Measurements from ENCODE around the gene RNF4.

RNF4 gene

DNA sequence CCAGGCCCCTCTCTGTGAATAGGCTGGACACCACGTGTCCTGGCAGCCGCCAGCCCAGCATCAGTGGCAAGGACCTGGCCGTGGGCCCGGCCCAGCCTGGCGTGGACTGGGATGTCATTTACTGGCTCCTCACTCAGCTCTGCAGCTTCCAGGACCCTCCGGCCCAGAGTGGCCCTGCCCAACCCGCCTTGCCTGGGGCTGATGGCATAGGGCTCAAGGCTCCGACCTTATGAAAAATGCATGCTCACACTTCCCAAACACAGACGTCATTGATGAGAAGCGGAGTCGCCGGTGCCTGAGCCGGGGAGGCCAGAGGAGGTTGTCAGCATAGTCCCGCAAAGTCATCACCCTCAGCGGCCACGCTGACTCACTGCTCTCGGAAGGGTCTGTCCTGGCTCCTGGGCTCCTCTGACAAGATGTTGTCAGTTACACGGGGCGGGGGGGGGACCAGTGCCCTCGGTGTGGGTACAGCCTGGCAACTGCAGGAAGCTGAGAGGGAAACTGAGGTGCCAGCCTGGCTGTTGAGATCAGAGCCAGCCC, 35.8 kb upstream of the RNF4 start:
- no peaks in the 10 kb centered on the region for H3K9me3 ChIP-seq (ENCODE audit: control insufficient read depth, insufficient read depth, low read length)
- H3K36me3 ChIP-seq (ENCODE audit: insufficient read depth, low read length), result no peaks in the 10 kb centered on the region
- no peak overlapping the region for H3K9ac ChIP-seq (ENCODE audit: low read depth, low read length)
- peaks cover 3% of the 10 kb centered on the region; the same call in 1 of the 2 replicates for H3K4me1 ChIP-seq (ENCODE audit: insufficient read depth, low read length)

DNA sequence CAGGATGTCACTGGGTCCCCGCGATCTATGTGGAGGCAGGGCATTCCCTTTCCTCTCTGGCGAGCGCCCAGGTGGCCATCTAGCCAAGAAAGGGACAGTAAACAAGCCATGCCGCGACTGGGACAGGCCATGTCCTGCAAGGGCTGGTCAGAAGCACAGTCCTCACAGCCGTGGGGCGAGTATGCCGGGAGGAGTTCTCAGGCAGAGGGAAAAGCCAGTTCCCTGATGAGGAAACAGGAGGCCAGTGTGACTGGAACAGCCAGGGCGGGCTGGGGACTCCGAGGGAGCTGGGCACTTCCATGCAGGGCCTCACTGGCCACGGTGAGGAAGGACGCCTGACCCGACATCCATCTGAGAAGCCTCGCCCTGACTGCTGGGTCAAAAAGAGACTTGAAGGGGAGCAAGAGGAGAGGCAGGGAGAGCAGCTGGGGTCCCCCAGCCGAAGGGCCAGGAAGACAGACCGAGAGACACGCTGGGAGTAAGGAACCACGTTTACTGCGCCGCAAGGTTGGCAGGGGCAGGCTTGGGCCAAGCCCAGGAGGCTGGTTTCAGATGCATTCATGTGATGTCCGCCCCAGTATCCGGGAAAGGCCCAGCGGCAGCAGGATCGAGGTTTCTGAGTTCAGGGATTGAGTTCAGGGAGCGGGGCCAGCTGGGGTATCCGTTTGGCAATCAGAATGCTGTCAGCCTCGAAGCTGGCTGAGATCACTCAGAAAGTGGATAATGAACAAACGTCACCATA, 35.1 kb upstream of the RNF4 start:
- Histone ChIP-seq H3K9ac (ENCODE audit: low read depth, low read length) (no peak overlapping the region), H3K36me3 (ENCODE audit: insufficient read depth, low read length) (no peaks in the 10 kb centered on the region), H3K4me1 (ENCODE audit: insufficient read depth, low read length) (peaks cover 3% of the 10 kb centered on the region; the same call in 1 of the 2 replicates), H3K9me3 (ENCODE audit: control insufficient read depth, insufficient read depth, low read length) (no peaks in the 10 kb centered on the region)

DNA sequence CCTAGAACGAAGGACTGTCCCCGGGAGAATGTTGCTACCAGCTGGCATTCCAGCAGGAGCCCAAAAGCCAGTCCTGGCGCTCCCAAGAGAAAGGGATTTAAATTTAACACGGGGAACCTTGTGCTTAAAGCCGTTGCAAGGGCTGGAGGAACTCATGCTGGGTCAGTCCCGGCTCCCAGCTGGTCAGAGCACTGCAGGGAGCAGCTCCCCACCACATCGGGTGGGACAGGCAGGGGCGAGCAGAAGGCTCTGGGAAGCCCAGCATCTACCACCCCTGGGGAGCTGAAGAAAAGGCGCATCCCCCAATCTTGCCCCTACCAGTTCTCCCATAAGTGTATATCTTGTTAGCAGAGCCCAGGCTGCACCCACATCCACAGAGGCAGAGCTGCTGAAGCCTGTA, 34.5 kb upstream of the RNF4 start:
- no peaks in the 10 kb centered on the region for H3K9me3 ChIP-seq (ENCODE audit: control insufficient read depth, insufficient read depth, low read length)
- peaks cover 3% of the 10 kb centered on the region; the same call in 1 of the 2 replicates for H3K4me1 ChIP-seq (ENCODE audit: insufficient read depth, low read length)
- H3K36me3 ChIP-seq (ENCODE audit: insufficient read depth, low read length), result no peaks in the 10 kb centered on the region
- no peak overlapping the region for H3K9ac ChIP-seq (ENCODE audit: low read depth, low read length)

DNA sequence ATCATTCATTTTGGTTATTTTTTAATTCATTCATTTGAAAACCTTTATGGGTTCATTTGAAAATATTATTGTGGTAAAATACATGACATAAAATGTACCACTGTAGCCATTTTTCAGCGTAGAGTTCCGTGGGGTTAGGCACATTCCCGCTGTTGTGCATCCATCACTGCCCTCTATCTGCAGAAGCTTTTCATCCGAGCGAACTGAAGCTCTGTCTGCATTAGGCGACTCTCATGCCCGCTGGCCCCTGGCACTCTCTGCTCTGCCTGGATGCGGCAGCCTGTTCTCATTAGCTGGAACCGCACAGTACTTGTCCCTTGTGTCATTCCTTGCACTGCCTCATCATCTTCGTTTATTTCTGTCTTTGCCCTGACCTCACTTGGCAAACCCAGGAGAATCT, 32.6 kb upstream of the RNF4 start:
- H3K9ac ChIP-seq (ENCODE audit: low read depth, low read length), result no peak overlapping the region
- no peaks in the 10 kb centered on the region for H3K36me3 ChIP-seq (ENCODE audit: insufficient read depth, low read length)
- no peaks in the 10 kb centered on the region for H3K9me3 ChIP-seq (ENCODE audit: control insufficient read depth, insufficient read depth, low read length)
- peaks cover 3% of the 10 kb centered on the region; the same call in 1 of the 2 replicates for H3K4me1 ChIP-seq (ENCODE audit: insufficient read depth, low read length)

DNA sequence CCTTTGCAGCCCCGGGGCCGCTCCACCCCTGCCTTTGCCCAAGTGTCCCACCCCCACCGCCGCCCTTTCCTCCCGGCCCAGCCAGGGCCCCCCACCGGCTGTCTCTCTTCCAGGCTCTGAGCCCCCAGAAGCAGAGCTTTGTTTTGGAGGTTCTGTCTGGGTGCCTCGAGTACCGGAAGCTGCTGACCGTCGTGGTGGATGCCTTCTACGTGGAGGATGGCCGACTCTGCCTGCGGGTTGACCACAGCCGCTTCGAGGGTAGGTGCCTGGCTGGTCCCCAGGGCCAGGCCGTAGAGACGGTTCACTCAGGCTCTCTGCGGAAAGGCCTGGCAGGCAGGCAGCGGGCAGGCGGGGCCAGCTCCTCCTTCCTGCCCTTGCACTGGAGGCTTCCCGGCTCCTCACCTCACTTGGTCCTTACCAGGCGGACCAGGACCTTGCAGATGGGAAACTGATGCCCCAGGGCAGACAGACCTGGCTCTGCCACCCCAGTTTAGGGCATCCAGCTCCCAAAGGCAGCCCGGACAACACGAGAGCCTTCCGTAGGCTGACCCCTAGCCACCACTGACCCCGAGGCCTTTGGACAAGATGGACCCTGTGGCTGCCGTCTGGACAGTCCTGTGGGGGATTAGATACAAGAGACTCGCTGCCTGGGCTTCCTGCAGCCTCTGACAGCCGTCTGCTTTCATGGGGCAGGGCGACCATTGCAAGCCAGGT, 32.0 kb upstream of the RNF4 start:
- Histone ChIP-seq H3K9ac (ENCODE audit: low read depth, low read length) (no peak overlapping the region), H3K9me3 (ENCODE audit: control insufficient read depth, insufficient read depth, low read length) (no peaks in the 10 kb centered on the region), H3K36me3 (ENCODE audit: insufficient read depth, low read length) (no peaks in the 10 kb centered on the region), H3K4me1 (ENCODE audit: insufficient read depth, low read length) (peaks cover 3% of the 10 kb centered on the region; the same call in 1 of the 2 replicates)

DNA sequence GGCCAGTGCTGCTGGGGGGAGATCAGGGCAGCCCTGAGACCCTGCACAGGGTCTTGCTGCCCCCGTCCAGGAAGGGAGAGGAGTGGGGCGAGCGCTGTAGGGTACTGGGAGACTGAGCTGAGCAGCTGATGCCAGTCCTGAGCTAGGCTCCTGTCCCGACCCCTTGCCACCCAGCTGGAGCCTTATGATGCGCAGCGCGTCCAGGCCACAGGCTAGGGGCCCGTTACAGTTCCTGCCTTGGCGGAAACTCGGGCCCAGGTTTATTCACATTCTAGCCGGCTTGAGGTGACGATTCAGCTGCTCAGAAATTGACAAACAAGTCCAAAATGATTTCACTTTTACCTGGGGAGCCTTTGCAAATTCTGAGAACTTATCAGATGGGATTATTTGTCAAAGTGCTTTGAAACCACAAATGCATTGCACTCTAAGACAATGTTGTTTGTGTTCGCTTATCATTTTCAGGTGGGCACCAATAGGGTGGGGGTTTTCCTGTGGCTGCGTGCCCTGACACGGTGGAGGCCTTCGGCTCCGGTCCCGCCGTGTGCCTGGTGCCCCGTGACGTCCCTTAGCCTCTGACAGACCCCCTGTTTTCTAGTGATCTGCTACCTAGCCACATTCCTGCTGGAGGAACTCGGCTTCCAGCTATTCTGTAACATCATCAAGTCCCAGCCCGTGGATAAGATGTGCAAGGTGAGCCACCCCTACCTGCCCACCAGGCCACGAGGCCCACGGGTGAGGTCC, 31.3 kb upstream of the RNF4 start:
- H3K36me3 ChIP-seq (ENCODE audit: insufficient read depth, low read length), result no peaks in the 10 kb centered on the region
- no peaks in the 10 kb centered on the region for H3K9me3 ChIP-seq (ENCODE audit: control insufficient read depth, insufficient read depth, low read length)
- no peak overlapping the region for H3K9ac ChIP-seq (ENCODE audit: low read depth, low read length)
- H3K4me1 ChIP-seq (ENCODE audit: insufficient read depth, low read length), result peaks cover 3% of the 10 kb centered on the region; the same call in 1 of the 2 replicates

DNA sequence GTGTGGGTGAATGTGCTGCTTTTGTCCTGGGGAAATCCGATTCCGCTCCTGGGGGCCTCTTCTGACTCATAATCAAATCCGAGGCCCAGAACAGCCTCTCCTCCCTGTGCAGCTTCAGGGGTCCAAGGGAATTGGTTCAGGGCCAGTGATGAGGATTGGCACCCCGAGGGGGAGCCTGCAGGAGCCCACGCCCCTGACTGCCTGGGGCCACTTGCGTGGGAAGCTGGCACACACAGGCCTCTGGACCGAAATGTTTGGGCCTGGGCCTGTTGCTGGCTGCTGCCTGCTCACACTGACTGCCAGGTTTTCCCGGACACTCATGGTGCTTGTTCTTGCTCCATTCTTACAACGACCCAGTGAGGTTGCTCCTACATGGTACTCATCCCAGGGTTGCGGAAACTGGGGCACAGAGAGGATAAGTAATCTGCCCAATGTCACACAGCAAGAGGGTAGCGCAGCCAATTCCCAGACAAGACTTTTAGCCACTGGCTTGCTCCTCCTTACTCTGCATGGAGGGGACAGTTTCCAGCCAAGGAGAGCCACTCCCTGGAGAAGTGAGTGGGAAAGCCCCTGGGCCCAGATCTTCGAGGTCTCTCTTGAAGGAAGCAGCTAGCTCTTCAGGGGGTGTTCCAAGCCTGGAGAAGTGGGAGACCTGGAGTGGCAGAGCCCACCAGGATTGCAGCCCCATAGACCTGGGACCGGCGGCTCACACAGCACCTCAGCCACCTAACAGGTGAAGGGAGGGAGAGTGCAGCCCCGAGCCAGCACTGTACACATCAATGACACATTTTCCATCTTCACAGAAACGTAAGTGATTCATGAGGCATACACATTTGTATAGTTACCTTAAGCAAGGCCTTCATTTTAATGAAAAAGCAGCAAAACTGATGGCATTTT, 29.8 kb upstream of the RNF4 start:
- Histone ChIP-seq H3K9ac (ENCODE audit: low read depth, low read length) (no peak overlapping the region), H3K9me3 (ENCODE audit: control insufficient read depth, insufficient read depth, low read length) (no peaks in the 10 kb centered on the region), H3K4me1 (ENCODE audit: insufficient read depth, low read length) (no peaks in the 10 kb centered on the region; the same call in 1 of the 2 replicates), H3K36me3 (ENCODE audit: insufficient read depth, low read length) (no peaks in the 10 kb centered on the region)

DNA sequence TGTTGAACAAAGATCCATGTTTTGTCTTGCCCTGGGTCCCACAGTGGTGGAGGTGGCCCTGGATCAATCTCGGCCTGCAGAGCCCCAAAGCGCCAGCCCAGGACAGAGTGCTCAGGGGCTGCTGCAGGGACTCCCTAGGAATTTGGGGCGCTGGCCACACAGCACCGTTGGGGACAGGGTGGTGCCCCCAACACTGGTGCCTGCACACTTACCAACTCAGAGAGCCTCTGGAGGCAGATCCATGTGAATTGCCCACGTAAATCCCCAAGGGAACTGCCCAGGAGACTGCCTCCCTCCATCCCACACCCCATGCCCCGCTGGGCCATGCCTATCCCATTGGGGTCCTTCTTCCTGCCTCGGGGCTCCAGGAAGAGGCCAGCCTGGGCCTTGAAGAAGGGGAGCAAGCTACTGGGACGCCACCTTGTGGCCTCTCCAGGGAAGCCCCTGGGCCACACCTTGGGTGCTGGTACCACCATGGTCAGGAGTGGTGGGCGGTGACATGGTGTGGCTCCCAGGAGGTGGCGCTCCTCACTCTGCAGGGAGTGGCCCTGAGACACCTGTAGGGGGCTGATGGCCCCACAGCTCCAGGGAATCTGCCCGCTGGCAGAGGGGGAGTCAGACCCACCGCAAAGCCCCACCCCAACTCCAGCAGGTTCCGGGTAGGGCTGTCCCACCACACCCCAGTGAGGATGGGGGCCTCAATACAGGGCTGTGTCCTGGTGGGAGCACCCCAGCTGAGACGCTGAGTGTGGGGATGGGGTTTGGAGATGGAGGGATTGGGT, 27.3 kb upstream of the RNF4 start:
- H3K9me3 ChIP-seq (ENCODE audit: control insufficient read depth, insufficient read depth, low read length), result no peaks in the 10 kb centered on the region
- no peaks in the 10 kb centered on the region; the same call in 1 of the 2 replicates for H3K4me1 ChIP-seq (ENCODE audit: insufficient read depth, low read length)
- H3K9ac ChIP-seq (ENCODE audit: low read depth, low read length), result no peak overlapping the region
- H3K36me3 ChIP-seq (ENCODE audit: insufficient read depth, low read length), result no peaks in the 10 kb centered on the region

DNA sequence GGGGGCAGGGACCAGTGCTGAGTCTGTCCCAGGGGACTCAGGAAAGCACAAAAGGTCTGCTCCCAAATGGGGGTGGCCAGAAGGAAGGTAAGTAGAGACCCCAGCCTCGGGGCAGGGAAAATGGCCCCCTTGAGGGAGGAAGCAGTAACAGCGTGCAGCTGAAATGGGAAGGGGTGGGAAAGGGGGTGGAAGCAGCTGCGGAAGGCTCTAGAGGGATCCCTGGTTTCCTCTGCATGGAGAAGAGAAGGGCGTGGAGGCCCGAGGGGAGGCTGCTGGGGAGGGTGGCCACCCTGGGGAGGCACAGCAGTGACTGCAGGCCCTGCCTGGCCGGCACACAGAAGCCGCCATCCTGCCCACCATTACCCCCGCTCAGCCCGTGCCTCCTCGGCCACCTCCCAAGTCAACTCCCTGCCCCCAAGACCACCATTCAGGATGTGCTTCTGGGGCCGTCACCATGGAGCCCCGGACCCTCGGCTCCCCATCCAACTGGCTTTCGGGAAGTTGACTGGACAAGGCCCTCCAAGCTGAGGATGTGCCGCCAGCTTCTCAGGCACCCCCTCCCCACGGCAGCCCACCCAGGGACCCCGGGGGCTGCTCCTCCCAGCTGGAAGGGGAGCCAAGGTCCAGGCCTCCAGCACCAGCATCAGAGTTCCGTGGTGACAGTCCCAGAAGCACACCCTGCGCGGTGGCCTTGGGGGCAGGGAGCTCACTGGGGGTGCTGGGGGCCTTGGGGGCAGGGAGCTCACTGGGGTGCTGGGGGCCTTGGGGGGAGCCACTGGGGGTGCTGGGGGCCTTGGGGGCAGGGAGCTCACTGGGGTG, 26.5 kb upstream of the RNF4 start:
- no peaks in the 10 kb centered on the region for H3K36me3 ChIP-seq (ENCODE audit: insufficient read depth, low read length)
- no peaks in the 10 kb centered on the region; the same call in 1 of the 2 replicates for H3K4me1 ChIP-seq (ENCODE audit: insufficient read depth, low read length)
- no peaks in the 10 kb centered on the region for H3K9me3 ChIP-seq (ENCODE audit: control insufficient read depth, insufficient read depth, low read length)
- no peak overlapping the region for H3K9ac ChIP-seq (ENCODE audit: low read depth, low read length)

DNA sequence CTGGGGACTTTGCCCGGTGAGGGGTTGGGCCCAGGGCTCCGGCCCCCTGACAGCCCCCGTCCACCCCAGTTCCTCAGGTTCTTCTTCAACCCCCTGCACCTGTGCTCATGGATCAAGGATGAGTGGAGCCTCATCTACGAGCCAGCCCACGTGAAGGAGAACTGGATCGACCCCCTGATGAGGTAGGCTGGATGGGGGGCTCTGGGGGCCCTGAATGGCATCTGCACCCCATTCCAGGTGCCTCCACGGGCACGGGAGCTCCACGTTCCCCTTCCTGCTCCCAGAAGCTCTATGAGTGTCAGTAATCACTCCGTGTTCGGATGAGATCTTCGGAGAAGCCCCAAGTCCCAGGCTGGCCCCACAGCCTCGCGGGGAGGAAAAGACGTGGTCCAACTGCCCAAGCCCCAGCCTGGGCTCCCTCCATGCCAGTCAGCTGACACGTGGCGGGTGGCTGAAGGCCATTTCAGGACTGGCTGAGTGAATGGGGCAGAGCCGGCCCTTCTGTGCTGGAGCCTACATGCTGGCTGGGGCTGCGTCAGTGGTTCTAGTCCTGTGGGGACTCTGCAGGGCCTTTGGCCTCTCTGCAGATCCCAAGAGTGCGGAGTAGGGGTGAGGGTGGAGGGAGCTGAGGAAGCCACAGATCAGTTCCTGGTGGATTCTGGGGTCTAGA, 25.7 kb upstream of the RNF4 start:
- H3K4me1 ChIP-seq (ENCODE audit: insufficient read depth, low read length), result no peaks in the 10 kb centered on the region; the same call in 1 of the 2 replicates
- no peak overlapping the region for H3K9ac ChIP-seq (ENCODE audit: low read depth, low read length)
- H3K9me3 ChIP-seq (ENCODE audit: control insufficient read depth, insufficient read depth, low read length), result no peaks in the 10 kb centered on the region
- no peaks in the 10 kb centered on the region for H3K36me3 ChIP-seq (ENCODE audit: insufficient read depth, low read length)

DNA sequence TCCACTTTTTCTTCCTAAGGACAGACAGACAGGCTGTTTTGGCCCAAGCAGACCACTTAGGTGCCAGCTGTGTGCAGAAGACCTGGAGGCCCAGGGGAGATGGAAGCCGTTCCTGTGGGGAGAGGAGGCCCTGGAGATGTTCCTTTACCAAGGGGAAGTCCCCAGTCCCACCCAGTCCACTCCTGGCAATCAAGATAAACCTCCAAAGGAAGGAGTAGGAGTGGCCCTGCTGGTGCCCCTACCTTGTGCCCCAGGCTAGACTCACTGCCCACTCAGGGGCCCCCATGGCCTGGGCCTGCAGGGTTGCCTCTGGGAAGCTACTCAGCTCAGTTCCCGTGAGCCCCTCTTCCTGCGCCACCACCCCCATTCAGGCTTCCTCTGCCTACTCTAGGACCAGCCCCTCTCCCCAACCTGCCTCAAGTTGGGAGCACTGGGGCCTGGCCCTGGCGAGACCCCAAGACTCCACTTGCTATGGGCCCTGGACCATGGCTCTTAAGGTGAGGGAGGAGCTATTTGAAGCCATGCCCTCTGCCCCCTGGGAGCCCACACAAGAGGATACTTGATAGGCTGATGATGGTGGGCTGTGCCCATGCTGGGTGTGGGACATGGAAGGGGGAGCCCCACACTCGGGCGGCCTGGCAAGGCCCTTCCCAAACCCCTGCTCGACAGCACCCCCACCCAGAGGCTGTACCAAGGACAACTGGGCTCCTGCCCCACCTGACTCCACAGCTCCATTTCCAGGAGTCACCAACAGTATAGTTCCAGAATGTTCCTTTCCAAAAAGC, 24.8 kb upstream of the RNF4 start:
- Histone ChIP-seq H3K9me3 (ENCODE audit: control insufficient read depth, insufficient read depth, low read length) (no peaks in the 10 kb centered on the region), H3K9ac (ENCODE audit: low read depth, low read length) (no peak overlapping the region), H3K36me3 (ENCODE audit: insufficient read depth, low read length) (no peaks in the 10 kb centered on the region), H3K4me1 (ENCODE audit: insufficient read depth, low read length) (no peaks in the 10 kb centered on the region; the same call in 1 of the 2 replicates)

Data from ES-I3 (cell line).